DND-41 (cell line): Measurements from ENCODE around the gene VPS13C.

Experiments
- ATAC-seq: fragments of 200-7000 bp; cut with Tn5 transposase; 3 replicates; pipeline ENCODE4 v1.9.1; 2021; ENCODE audit warnings: low read depth; ENCODE audit not compliant: insufficient read depth
- DNase-seq: peaks from one replicate; pipeline ENCODE4 v3.0.0-alpha.2; 2020
- H2AFZ ChIP-seq: 2 replicates; pipeline ENCODE4 v1.6.0; 2012; ENCODE audit warnings: low read depth, low read length
- H3K27ac ChIP-seq: 2 replicates; pipeline ENCODE4 v1.5.1; 2012; ENCODE audit warnings: low read length, inconsistent platforms
- H3K27me3 ChIP-seq: fragments of 200-600 bp; sonication (generic); 2 replicates; pipeline ENCODE4 v1.6.0; 2012; ENCODE audit warnings: low read length, mild to moderate bottlenecking, inconsistent platforms; ENCODE audit not compliant: insufficient read depth, poor library complexity
- H3K36me3 ChIP-seq: 2 replicates; pipeline ENCODE4 v1.5.1; 2012; ENCODE audit warnings: low read length, inconsistent platforms; ENCODE audit not compliant: insufficient read depth
- H3K4me1 ChIP-seq: 2 replicates; pipeline ENCODE4 v1.5.1; 2012; ENCODE audit warnings: mild to moderate bottlenecking, low read length; ENCODE audit not compliant: insufficient read depth
- H3K4me2 ChIP-seq: 2 replicates; pipeline ENCODE4 v1.6.0; 2012; ENCODE audit warnings: mild to moderate bottlenecking, moderate library complexity, low read length, inconsistent platforms; ENCODE audit not compliant: insufficient read depth
- H3K4me3 ChIP-seq, 2 experiments: fragments of 200-600 bp in 1 of 2; shearing (Covaris generic) in 1 of 2; 2 replicates each; pipeline ENCODE4 v1.5.1; 2012 to 2016; ENCODE audit warnings: inconsistent platforms in 2 of 2, low read length in 2 of 2, mild to moderate bottlenecking in 2 of 2, low read depth in 1 of 2, moderate library complexity in 1 of 2
- H3K79me2 ChIP-seq: 2 replicates; pipeline ENCODE4 v1.6.0; 2012; ENCODE audit warnings: low read length, inconsistent platforms; ENCODE audit not compliant: insufficient read depth
- H3K9ac ChIP-seq: 2 replicates; pipeline ENCODE4 v1.6.0; 2012; ENCODE audit warnings: low read depth, mild to moderate bottlenecking, inconsistent platforms, low read length, moderate library complexity
- H3K9me3 ChIP-seq: 2 replicates; pipeline ENCODE4 v1.5.1; 2012; ENCODE audit warnings: low read length, moderate library complexity, mild to moderate bottlenecking, inconsistent platforms; ENCODE audit not compliant: insufficient read depth, severe bottlenecking
- H4K20me1 ChIP-seq: 2 replicates; pipeline ENCODE4 v1.6.0; 2012; ENCODE audit warnings: low read length; ENCODE audit not compliant: insufficient read depth
- CTCF ChIP-seq: IDR thresholded peaks from 2 replicates; pipeline ENCODE4 v1.5.1; 2012; ENCODE audit warnings: borderline replicate concordance, low read length, moderate library complexity, mild to moderate bottlenecking; ENCODE audit not compliant: poor library complexity, severe bottlenecking; ENCODE audit errors: extremely low read depth
- EZH2 ChIP-seq: IDR thresholded peaks from 3 replicates; pipeline ENCODE4 v1.6.1; 2012; ENCODE audit warnings: borderline replicate concordance, low read depth, mild to moderate bottlenecking, moderate library complexity, low read length, inconsistent platforms; ENCODE audit not compliant: severe bottlenecking

VPS13C gene

GRCh38 chr15:61809216-61809615 is 251.0 kb downstream of the VPS13C start:
- H3K36me3 ChIP-seq, result no peaks in the 10 kb centered on the region
- H3K79me2 ChIP-seq, result no peaks in the 10 kb centered on the region
- H3K9me3 ChIP-seq, result no peaks in the 10 kb centered on the region
- H2AFZ ChIP-seq, result no peak overlapping the region
- H3K27me3 ChIP-seq, result peaks cover 7% of the 10 kb centered on the region
- no peak overlapping the region for H3K9ac ChIP-seq
- DNase-seq (no peak), ATAC-seq (no peak)
- no peak overlapping the region for H3K4me2 ChIP-seq
- TF ChIP-seq CTCF, result no peak
- TF ChIP-seq EZH2, result no peak
- H3K27ac ChIP-seq, result no peak overlapping the region
- no peaks in the 10 kb centered on the region for H4K20me1 ChIP-seq
- no peak overlapping the region for H3K4me3 ChIP-seq
- no peaks in the 10 kb centered on the region for H3K4me1 ChIP-seq

GRCh38 chr15:61807281-61807929 is 252.8 kb downstream of the VPS13C start:
- H4K20me1 ChIP-seq, result no peaks in the 10 kb centered on the region
- DNase-seq (no peak), ATAC-seq (no peak)
- no peaks in the 10 kb centered on the region for H3K4me1 ChIP-seq
- H3K79me2 ChIP-seq, result no peaks in the 10 kb centered on the region
- peaks cover 7% of the 10 kb centered on the region for H3K27me3 ChIP-seq
- H2AFZ ChIP-seq, result no peak overlapping the region
- no peak overlapping the region for H3K9ac ChIP-seq
- no peaks in the 10 kb centered on the region for H3K36me3 ChIP-seq
- H3K4me2 ChIP-seq, result no peak overlapping the region
- H3K4me3 ChIP-seq, result no peak overlapping the region
- H3K9me3 ChIP-seq, result no peaks in the 10 kb centered on the region
- TF ChIP-seq CTCF (no peak), EZH2 (no peak)
- no peak overlapping the region for H3K27ac ChIP-seq
